Measurements from ENCODE around the gene PFDN6. TPM values are rescaled to one million over a fixed set of nuclear protein-coding genes. Genes with fewer than 3 reads are reported as not detected.

PFDN6 gene
- polyA plus RNA-seq, 1 of the 3 experiments (the other 2 are of a cell fraction), result 182 TPM

DNA sequence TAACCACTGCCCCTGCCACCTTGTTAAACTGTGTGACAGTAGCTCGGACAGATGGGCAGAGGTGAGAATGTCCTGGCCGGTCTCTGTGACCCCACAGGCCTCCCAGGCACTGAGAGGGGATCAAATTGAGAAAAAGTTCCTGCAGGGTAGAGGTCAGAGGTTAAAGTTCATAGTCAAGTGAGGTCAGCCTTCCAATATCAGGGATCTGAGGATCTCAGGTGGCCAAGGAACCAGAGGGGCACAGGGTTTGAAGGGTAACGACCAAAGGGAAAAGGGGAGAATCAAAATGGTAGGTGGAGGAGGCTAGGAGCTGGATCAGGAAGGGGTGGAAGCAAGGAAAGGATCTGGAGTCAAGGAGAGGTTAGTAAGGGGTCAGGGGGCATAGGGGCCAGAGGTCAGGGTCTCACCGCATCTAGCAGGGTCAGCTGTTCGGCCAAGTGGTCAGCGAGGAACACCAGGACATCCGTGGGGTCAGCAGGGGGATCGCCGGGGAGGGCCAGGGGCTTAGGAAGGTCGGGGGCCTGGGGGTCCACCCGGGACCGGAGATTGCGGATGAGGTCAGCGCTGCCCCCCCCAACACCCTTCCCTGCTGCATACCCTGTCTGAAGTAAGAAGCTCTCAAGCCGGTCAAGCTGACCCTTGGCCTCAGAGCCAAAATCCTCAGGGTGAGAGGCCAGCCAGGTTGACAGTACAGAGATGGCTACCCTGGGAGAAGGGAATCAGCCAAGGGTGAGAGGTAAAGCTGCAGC, 6.4 kb downstream of the PFDN6 start:
- H3K79me2 ChIP-seq (ENCODE audit: insufficient read depth), result peaks cover 27% of the 10 kb centered on the region
- CTCF ChIA-PET, result interaction anchor here (3.9 kb wide), 1 partner anchor 19 kb away, joined by 19 read pairs; the partner anchor contains the start of gene B3GALT4
- POLR2A ChIA-PET, result no interaction called here

GRCh38 chr6:33296797-33297405, 7.5 kb downstream of the PFDN6 start:
- H3K4me1 ChIP-seq (ENCODE audit: control insufficient read depth in 1 of 2, insufficient read depth in 2 of 2, low read depth in 1 of 2, low read length in 1 of 2), result peaks cover 4 to 13% of the 10 kb centered on the region in 2 experiments; a peak in 1 of 4 replicates
- CTCF ChIA-PET, result interaction anchor here (0.9 to 3.9 kb wide), 6 partner anchors 15 to 129 kb away, joined by 3 to 19 read pairs (median 4); partner anchors contain the start of gene B3GALT4
- H3K36me3 ChIP-seq (replicated peaks in 1 of 2; ENCODE audit: control insufficient read depth in 1 of 2, insufficient read depth in 2 of 2, low read length in 1 of 2), result peaks cover 16 to 37% of the 10 kb centered on the region in 2 experiments
- 91% methylated on average over 10 of the region's 12 CpGs for WGBS (ENCODE audit: low lambda C conversion rate)
- H3K9ac ChIP-seq, result peak overlapping the region; percentile 94
- H3K9me3 ChIP-seq, result no peaks in the 10 kb centered on the region
- peak overlapping the region; percentile 94 for H3K4me2 ChIP-seq
- peaks cover 11% of the 10 kb centered on the region; the same call in 1 of the 2 replicates for H4K20me1 ChIP-seq (ENCODE audit: insufficient read depth)
- H2AFZ ChIP-seq (ENCODE audit: low read depth), result no peak overlapping the region
- H3F3A ChIP-seq (replicated peaks; ENCODE audit: insufficient read depth), result peaks cover 25% of the 10 kb centered on the region
- peak overlapping the region; percentile 84 to 89; a peak in 3 of 4 replicates for H3K4me3 ChIP-seq (ENCODE audit: low read depth in 2 of 2, low read length in 1 of 2)
- peaks cover 31% of the 10 kb centered on the region for H3K79me2 ChIP-seq (ENCODE audit: insufficient read depth)
- peak overlapping the region; percentile 12 to 99; a peak in 2 of 4 replicates for H3K27ac ChIP-seq (ENCODE audit: low read depth in 2 of 2, low read length in 1 of 2)
- POLR2A ChIA-PET, result interaction anchor here (1.6 to 3.3 kb wide), 2 partner anchors 20 to 25 kb away, joined by 4 to 26 read pairs; partner anchors contain the start of genes B3GALT4, RPS18 and VPS52
- H3K9me2 ChIP-seq, result no peaks in the 10 kb centered on the region
- no peak for DNase-seq
- H3K27me3 ChIP-seq (ENCODE audit: insufficient read depth), result no peaks in the 10 kb centered on the region
- no peak for TF ChIP-seq USF2 (IDR thresholded peaks at IDR 0.05; ENCODE audit: borderline replicate concordance, low read depth, low read length)
- TF ChIP-seq, protein P1, sequence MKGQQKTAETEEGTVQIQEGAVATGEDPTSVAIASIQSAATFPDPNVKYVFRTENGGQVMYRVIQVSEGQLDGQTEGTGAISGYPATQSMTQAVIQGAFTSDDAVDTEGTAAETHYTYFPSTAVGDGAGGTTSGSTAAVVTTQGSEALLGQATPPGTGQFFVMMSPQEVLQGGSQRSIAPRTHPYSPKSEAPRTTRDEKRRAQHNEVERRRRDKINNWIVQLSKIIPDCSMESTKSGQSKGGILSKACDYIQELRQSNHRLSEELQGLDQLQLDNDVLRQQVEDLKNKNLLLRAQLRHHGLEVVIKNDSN (IDR thresholded peaks at IDR 0.05; ENCODE audit: borderline replicate concordance, low read depth), result no peak
- no peak for TF ChIP-seq MEF2A (IDR thresholded peaks at IDR 0.05; ENCODE audit: borderline replicate concordance, low read depth)
- TF ChIP-seq, protein P2, sequence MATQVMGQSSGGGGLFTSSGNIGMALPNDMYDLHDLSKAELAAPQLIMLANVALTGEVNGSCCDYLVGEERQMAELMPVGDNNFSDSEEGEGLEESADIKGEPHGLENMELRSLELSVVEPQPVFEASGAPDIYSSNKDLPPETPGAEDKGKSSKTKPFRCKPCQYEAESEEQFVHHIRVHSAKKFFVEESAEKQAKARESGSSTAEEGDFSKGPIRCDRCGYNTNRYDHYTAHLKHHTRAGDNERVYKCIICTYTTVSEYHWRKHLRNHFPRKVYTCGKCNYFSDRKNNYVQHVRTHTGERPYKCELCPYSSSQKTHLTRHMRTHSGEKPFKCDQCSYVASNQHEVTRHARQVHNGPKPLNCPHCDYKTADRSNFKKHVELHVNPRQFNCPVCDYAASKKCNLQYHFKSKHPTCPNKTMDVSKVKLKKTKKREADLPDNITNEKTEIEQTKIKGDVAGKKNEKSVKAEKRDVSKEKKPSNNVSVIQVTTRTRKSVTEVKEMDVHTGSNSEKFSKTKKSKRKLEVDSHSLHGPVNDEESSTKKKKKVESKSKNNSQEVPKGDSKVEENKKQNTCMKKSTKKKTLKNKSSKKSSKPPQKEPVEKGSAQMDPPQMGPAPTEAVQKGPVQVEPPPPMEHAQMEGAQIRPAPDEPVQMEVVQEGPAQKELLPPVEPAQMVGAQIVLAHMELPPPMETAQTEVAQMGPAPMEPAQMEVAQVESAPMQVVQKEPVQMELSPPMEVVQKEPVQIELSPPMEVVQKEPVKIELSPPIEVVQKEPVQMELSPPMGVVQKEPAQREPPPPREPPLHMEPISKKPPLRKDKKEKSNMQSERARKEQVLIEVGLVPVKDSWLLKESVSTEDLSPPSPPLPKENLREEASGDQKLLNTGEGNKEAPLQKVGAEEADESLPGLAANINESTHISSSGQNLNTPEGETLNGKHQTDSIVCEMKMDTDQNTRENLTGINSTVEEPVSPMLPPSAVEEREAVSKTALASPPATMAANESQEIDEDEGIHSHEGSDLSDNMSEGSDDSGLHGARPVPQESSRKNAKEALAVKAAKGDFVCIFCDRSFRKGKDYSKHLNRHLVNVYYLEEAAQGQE (IDR thresholded peaks at IDR 0.05; ENCODE audit: low read depth, low read length), result no peak
- TF ChIP-seq RXRA (IDR thresholded peaks at IDR 0.05; ENCODE audit: borderline replicate concordance, low read depth), result no peak
- TF ChIP-seq TCF12 (IDR thresholded peaks at IDR 0.05), result no peak
- no peak for TF ChIP-seq CTCF (IDR thresholded peaks at IDR 0.05)
- no peak for TF ChIP-seq NFIC (IDR thresholded peaks at IDR 0.05; ENCODE audit: borderline replicate concordance)
- TF ChIP-seq NRF1 (IDR thresholded peaks at IDR 0.05; ENCODE audit: low read depth, low read length), result no peak

More for the DNA sequence above, 6.4 kb downstream of the PFDN6 start:
- H3K4me1 ChIP-seq (ENCODE audit: control insufficient read depth in 1 of 2, insufficient read depth in 2 of 2, low read depth in 1 of 2, low read length in 1 of 2), result peaks cover 2 to 15% of the 10 kb centered on the region in 2 experiments; a peak in 2 of 4 replicates
- WGBS (ENCODE audit: low lambda C conversion rate), result 87% methylated on average over 6 of the region's 15 CpGs
- peaks cover 11% of the 10 kb centered on the region; the same call in 1 of the 2 replicates for H4K20me1 ChIP-seq (ENCODE audit: insufficient read depth)
- H3K4me3 ChIP-seq (ENCODE audit: low read depth in 2 of 2, low read length in 1 of 2), result no peak overlapping the region
- DNase-seq, result no peak
- peaks cover 17 to 48% of the 10 kb centered on the region in 2 experiments for H3K36me3 ChIP-seq (replicated peaks in 1 of 2; ENCODE audit: control insufficient read depth in 1 of 2, insufficient read depth in 2 of 2, low read length in 1 of 2)
- H2AFZ ChIP-seq (ENCODE audit: low read depth), result no peak overlapping the region
- no peak overlapping the region for H3K27ac ChIP-seq (ENCODE audit: low read depth in 2 of 2, low read length in 1 of 2)
- no peak overlapping the region for H3K9ac ChIP-seq
- TF ChIP-seq NFIC (IDR thresholded peaks at IDR 0.05; ENCODE audit: borderline replicate concordance), result no peak
- TF ChIP-seq ZBTB33 (IDR thresholded peaks at IDR 0.05; ENCODE audit: borderline replicate concordance, low read depth), result no peak
- TF ChIP-seq EZH2phosphoT487 (IDR thresholded peaks at IDR 0.05; ENCODE audit: borderline replicate concordance, low read depth), result no peak
- no peak for TF ChIP-seq JUND (IDR thresholded peaks at IDR 0.05)
- no peak for TF ChIP-seq GABPA (IDR thresholded peaks at IDR 0.05; ENCODE audit: low read depth)
- H3K27me3 ChIP-seq (ENCODE audit: insufficient read depth), result no peaks in the 10 kb centered on the region
- no peak overlapping the region for H3K4me2 ChIP-seq
- H3K9me2 ChIP-seq, result no peaks in the 10 kb centered on the region
- peaks cover 18% of the 10 kb centered on the region for H3F3A ChIP-seq (replicated peaks; ENCODE audit: insufficient read depth)
- no peaks in the 10 kb centered on the region for H3K9me3 ChIP-seq

All from SK-N-SH (cell line).